COLO668 (cell line): ENCODE data around the gene FOSB.

Experiments used
- DNase-seq: peaks from one replicate; lab custom pipeline; 2025; ENCODE audit not compliant: unreplicated experiment; lab: John Stamatoyannopoulos, UW

The FOSB gene

DNA sequence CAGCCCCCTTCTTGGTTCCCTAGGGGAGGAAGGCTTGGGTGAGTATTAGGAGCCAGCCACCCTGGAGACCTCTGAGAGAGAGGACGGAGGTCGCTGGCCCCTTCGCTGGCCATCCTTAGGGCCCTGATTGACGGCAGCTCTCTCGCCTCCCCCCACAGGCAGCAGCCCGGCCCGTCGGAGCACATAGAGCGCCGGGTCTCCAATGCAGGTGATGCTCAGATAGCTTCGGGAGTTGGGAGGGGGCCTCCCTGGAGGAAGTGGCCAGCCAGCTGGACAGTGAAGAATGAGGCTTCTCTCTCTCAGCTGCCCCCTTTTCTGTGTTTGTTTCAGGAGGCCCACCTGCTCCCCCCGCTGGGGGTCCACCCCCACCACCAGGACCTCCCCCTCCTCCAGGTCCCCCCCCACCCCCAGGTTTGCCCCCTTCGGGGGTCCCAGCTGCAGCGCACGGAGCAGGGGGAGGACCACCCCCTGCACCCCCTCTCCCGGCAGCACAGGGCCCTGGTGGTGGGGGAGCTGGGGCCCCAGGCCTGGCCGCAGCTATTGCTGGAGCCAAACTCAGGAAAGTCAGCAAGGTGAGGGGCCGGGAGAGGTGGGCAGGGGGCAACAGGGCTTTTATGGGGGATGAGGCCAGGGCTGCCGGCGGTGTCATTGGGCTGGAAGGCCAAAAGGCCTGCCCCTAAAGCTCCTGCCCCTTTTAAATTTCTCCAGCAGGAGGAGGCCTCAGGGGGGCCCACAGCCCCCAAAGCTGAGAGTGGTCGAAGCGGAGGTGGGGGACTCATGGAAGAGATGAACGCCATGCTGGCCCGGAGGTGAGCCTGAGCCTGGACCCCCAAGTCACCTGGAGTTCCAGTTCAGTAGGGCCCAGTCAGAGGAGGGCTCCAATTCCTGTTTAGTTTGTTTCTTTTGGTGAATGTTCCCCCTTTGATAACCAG lies 54.5 kb downstream of the FOSB start:
- DNase-seq = no peak

DNA sequence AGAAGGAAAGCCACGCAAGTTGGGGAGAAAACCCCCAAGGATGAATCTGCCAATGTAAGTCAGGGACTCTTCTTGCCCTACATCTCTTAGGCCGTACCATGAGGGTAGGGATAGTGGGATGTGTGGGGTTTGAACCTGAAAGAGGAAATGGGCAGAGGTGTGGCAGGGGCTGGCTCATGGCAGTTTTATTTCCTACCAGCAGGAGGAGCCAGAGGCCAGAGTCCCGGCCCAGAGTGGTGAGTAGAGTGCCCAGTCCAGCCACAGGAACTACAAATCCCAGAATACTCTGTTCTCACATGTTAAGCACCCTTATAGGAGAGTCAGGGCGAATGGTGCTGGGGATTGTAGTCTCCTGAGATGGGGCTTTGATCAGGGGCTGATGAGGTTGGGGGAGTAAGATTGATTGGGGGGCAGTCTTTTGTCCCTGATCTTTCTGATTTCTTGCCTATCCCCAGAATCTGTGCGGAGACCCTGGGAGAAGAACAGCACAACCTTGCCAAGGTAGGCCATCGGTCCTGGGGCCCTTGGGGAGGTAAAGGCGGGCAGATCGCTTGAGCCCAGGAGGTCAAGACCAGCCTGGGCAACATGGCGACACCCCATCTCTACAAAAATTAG lies 56.0 kb downstream of the FOSB start:
- DNase-seq = peak; percentile 68

DNA sequence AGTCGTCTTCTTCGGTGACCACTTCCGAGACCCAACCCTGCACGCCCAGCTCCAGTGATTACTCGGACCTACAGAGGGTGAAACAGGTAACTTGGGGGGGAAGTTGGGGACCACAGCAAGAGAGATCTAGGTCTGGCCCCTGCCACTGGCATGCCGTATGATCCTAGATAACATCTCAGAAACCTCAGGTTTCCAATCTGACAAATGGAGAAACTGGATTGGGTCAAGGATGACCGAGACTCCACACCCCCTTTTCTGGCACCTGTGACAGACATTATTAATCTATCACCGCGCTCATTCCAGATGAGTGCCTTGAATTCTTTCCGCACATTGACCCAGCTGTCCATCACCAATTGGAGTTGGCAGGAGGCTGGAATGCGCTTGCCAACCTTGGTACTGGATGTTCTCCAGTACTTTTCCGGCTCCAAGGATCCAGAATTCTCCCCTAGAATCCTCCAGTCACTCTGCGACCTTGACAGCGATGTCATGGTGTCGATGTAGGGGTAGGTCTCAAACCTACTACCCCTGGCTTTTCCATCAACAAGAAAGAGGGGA lies 56.9 kb downstream of the FOSB start:
- no peak for DNase-seq
